Fibroblast of villous mesenchyme (primary cell): ENCODE data around the gene VAMP5. TPM values are rescaled to one million over a fixed set of nuclear protein-coding genes. Genes with fewer than 3 reads are reported as not detected.

Source experiments
- DNase-seq: peaks from one replicate; pipeline ENCODE4 v3.0.0-alpha.2; 2010; ENCODE audit warnings: low read depth
- H3K4me3 ChIP-seq: 2 replicates; pipeline ENCODE4 v1.5.1; 2011; ENCODE audit warnings: low read depth, mild to moderate bottlenecking, low read length
- total RNA-seq: library from RNA; depleted of rRNA; stranded (reverse); fragments of >200 nt; gene quantifications from 2 replicates; pipeline ENCODE4 v1.2.3, GENCODE V29; 2012
- TF ChIP-seq, protein P1 (sequence below): IDR thresholded peaks from 2 replicates; pipeline ENCODE4 v1.5.1; 2012; ENCODE audit warnings: low read depth, mild to moderate bottlenecking, low read length; ENCODE audit not compliant: insufficient read depth

VAMP5 gene
- total RNA-seq, 1 donor: 18.1 TPM

DNA sequence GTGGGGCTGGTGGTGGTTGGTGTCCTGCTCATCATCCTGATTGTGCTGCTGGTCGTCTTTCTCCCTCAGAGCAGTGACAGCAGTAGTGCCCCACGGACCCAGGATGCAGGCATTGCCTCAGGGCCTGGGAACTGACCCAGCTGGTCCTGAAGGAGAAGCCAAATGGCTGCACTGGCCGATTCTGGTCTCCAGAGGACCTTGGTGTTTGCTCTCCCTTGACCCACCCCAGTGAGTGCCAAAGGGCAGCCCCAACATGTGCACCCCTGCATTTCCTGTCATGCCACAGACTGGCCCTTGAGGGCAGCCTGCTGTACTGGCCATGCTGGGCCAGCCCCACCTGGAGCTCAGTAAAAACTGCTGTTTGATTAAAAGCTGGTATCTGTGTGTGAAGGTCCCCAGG lies 8.8 kb downstream of the VAMP5 start:
- DNase-seq: no peak
- H3K4me3 ChIP-seq: no peak overlapping the region
- TF ChIP-seq, protein P1, sequence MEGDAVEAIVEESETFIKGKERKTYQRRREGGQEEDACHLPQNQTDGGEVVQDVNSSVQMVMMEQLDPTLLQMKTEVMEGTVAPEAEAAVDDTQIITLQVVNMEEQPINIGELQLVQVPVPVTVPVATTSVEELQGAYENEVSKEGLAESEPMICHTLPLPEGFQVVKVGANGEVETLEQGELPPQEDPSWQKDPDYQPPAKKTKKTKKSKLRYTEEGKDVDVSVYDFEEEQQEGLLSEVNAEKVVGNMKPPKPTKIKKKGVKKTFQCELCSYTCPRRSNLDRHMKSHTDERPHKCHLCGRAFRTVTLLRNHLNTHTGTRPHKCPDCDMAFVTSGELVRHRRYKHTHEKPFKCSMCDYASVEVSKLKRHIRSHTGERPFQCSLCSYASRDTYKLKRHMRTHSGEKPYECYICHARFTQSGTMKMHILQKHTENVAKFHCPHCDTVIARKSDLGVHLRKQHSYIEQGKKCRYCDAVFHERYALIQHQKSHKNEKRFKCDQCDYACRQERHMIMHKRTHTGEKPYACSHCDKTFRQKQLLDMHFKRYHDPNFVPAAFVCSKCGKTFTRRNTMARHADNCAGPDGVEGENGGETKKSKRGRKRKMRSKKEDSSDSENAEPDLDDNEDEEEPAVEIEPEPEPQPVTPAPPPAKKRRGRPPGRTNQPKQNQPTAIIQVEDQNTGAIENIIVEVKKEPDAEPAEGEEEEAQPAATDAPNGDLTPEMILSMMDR: no peak

GRCh38 chr2:85594715-85595300 lies 10.6 kb downstream of the VAMP5 start:
- DNase-seq: no peak
- TF ChIP-seq, protein P1: no peak
- H3K4me3 ChIP-seq: peak overlapping the region; percentile 92

DNA sequence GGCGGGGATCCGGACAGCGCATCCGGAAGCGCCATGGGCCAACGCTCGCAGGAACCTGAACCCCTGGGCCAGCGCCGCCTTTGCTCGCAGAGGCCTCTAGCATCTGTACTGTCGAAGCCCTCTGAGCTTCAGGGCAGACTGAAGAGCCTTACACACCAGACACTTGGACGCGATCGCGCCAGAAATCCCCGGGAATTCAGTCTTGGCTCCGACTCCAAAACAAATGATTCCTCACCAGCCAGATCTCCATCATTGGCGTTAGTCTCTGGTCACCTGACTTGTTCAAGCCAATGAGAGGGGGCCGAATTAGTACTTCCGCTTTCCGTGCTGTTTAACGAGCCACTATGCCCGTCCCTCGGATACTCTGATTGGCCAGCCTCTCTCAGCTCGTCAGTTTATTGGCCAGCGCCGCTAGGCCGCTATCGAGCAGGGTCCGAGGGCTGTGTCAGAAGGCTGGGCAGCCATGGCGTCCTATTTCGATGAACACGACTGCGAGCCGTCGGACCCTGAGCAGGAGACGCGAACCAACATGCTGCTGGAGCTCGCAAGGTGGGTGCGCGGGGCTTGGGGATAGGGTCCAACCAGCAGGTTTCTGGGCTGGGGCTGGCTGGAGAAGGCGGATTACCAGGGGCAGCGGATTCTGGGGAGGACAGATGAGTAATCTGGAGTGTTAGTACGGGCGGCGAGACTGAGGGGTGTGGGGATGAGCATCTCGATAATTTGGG lies 11.2 kb downstream of the VAMP5 start, which contains the start of gene RNF181:
Gene RNF181, plus strand, starts transcription at position 445 of the 725 bp plus-strand sequence. Its CDS starts 19 bp downstream, at position 464.
- peak within 1 kb of the TSS; percentile 92 for H3K4me3 ChIP-seq
- TF ChIP-seq, protein P1: no peak
- DNase-seq: peak; percentile 99

DNA sequence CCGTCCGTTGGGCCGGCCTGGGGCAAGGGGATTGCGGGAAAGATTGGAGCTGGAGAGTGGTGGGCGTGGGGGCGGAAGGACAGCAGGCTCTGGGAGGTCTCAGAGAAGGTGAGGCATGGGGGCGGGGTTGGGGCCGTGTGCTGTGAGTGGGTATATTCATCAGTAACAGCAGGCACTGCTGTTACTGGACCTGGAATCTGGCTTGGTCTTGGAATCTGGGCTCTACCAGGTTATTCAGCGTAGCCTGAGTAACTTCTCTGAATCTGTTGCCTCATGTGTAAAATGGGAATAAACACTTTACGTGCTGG lies 11.7 kb downstream of the VAMP5 start:
- H3K4me3 ChIP-seq: peak overlapping the region; percentile 92
- DNase-seq: no peak
- TF ChIP-seq, protein P1: no peak

GRCh38 chr2:85596486-85597143 lies 12.4 kb downstream of the VAMP5 start:
- no peak for DNase-seq
- H3K4me3 ChIP-seq: peak overlapping the region; percentile 92
- TF ChIP-seq, protein P1: no peak

DNA sequence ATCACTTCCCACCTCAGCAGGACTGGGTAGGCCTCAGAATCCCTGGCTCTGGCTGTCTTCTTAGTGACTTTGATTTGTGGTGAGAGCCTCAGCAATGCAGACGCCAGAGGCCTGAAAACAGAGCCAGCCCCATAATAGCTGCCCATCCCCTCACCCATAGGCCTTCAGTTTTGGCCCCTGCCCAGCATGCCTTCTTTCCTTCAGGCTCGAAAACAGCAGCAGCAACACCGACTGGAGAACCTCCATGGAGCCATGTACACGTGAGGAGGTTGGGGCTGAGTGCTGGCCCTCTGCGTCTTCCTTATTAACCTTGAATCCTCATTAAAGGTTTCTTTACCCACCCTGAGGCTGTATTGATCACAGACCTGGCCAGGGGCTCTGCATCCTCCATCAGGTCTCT lies 13.0 kb downstream of the VAMP5 start:
- TF ChIP-seq, protein P1: no peak
- no peak overlapping the region for H3K4me3 ChIP-seq
- no peak for DNase-seq
